HG03354 (cell line): Measurements from ENCODE around the gene C6orf163.

Experiments used
- ATAC-seq: cut with Tn5 transposase; IDR thresholded peaks from one replicate; pipeline ENCODE4 v1.9.1; 2021; ENCODE audit warnings: mild to moderate bottlenecking; ENCODE audit not compliant: unreplicated experiment, poor library complexity, severe bottlenecking

C6orf163 gene

GRCh38 chr6:87407561-87407900 is 62.9 kb downstream of the C6orf163 start:
- peak; percentile 3 for ATAC-seq

- peak; percentile 89 for ATAC-seq
These were observed 63.5 kb downstream of the C6orf163 start, which contains the start of gene CFAP206 for GRCh38 chr6:87407901-87408720. Gene CFAP206 (plus strand): TSS chr6:87407972. CDS start chr6:87409840, 1,868 bp downstream.

DNA sequence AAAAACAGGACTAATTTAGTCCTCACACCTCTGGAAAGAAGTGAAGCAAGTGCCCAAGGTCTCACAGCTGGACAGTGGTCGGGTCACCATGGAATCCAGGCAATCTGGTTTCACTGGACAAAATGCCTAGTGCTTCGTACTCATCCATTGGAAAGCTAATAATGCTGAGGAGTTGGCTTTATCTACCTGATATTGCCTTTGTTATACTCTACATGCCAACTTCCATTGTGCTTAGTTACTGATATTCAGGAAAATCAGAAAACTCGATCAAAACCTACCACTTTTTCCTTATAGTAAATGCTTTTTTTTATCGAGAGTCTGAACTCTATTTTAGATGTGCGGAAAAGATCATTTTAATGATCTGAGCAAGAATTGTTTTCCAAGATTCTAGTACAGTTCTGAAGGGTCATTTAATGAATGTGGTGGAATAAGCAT is 64.1 kb downstream of the C6orf163 start:
- no peak for ATAC-seq
